Adrenal gland (tissue), 12 donors: ENCODE data around the gene THRB. TPM values are rescaled to one million over a fixed set of nuclear protein-coding genes. Genes with fewer than 3 reads are reported as not detected.

Source experiments
- DNase-seq, 7 donors: peaks; one replicate each; pipeline ENCODE4 v3.0.0-alpha.2; 2019 to 2020
- H3K27ac ChIP-seq, 5 donors: fragments of 200-600 bp; sonication (generic) in 4 of 5; 1 replicate in 3 of 5; 2 replicates in 2 of 5; pipeline versions ENCODE4 v1.5.1 to v1.8.0; 2016 to 2020; ENCODE audit warnings: mild to moderate bottlenecking in 1 of 5
- H3K27me3 ChIP-seq: fragments of 200-600 bp; 2 replicates; pipeline ENCODE4 v1.8.0; 2021
- H3K36me3 ChIP-seq, 2 donors: fragments of 200-600 bp; replicated peaks in 1 of 2; 1 replicate in 1 of 2; 2 replicates in 1 of 2; pipeline versions ENCODE4 v1.5.1 to v1.8.0; 2018 to 2022
- H3K4me1 ChIP-seq, 2 donors: fragments of 200-600 bp; replicated peaks in 1 of 2; 1 replicate in 1 of 2; 2 replicates in 1 of 2; pipeline versions ENCODE4 v1.5.1 to v1.8.0; 2018 to 2021
- H3K4me3 ChIP-seq, 4 donors: fragments of 200-600 bp; sonication (generic) in 3 of 4; one replicate each; pipeline ENCODE4 v1.5.1; 2016 to 2018
- H3K9me3 ChIP-seq, 3 donors: fragments of 200-600 bp; sonication (generic) in 1 of 3; replicated peaks in 1 of 3; 1 replicate in 2 of 3; 2 replicates in 1 of 3; pipeline versions ENCODE4 v1.5.1 to v1.8.0; 2016 to 2021
- POLR2A ChIP-seq, 2 donors: fragments of 450-650 bp; IDR thresholded peaks; one replicate each; pipeline ENCODE4 v1.6.1; 2017; ENCODE audit warnings: antibody characterized with exemption in 2 of 2, mild to moderate bottlenecking in 2 of 2, moderate library complexity in 1 of 2
- WGBS, 4 donors: extraction: QIAGEN DNeasy Blood & Tissue Kit in 2 of 4; methylation state at CpG; one replicate each; pipeline versions ENCODE4 v1.1.5 to v1.1.7; 2013 to 2017; 5-methylcytosine and 5-hydroxymethylcytosine counted together
- intact Hi-C, 2 donors: fragments of 100-400 bp; cut with DNase I; formaldehyde crosslinking; loops; one replicate each; pipeline versions ENCODE4 v1.14.1 to v1.15.0; 2022 to 2023
- polyA plus RNA-seq, 3 donors: library from polyadenylated mRNA; stranded (reverse); fragments of 200-250 nt in 2 of 3; fragments of 350-450 nt in 1 of 3; fragmentation: Illumina TruSeq in 1 of 3; extraction: RNeasy Lipid Tissue Mini Kit (QIAGEN cat#74804) in 1 of 3; gene quantifications; one replicate each; pipeline ENCODE4 v1.2.3, GENCODE V29; 2013 to 2014
- total RNA-seq, 9 donors: library from RNA; depleted of rRNA in 4 of 9; stranded (reverse); fragments of >200 nt in 4 of 9; fragments of 120-200 nt in 1 of 9; fragmentation: NEBNext Ultra II Directional in 1 of 9; extraction: Animal tissue kit (Norgen Biotek cat#: 25700) in 1 of 9; gene quantifications; one replicate each; pipeline versions ENCODE4 v1.1.0 to v1.2.4, GENCODE V29; 2013 to 2023
- TF ChIP-seq, protein P1 (sequence below), 6 experiments: fragments of 450-650 bp in 4 of 6; fragments of 200-600 bp in 2 of 6; sonication (generic) in 1 of 6; IDR thresholded peaks; 1 replicate in 5 of 6; 2 replicates in 1 of 6; pipeline versions ENCODE4 v1.5.1 to v1.8.0; 2016 to 2021; ENCODE audit warnings: antibody characterized with exemption in 6 of 6, mild to moderate bottlenecking in 2 of 6, moderate library complexity in 1 of 6
- donor health status: healthy with polysubstance abuse.
- donor health status: Bipolar disorder and iron deficiency.
- donor health status: DM: yes; HTN: yes; CAD: no.
- donor health status: DM: no; HTN: no; CAD: no.
- donor health status: DM: no; HTN: no; CAD: no.
- donor health status: DM: yes; HTN: yes; CAD: no.

Gene THRB
- total and polyA plus RNA-seq, 12 donors, result 3.0 to 30.7 (median 13.5) TPM

DNA sequence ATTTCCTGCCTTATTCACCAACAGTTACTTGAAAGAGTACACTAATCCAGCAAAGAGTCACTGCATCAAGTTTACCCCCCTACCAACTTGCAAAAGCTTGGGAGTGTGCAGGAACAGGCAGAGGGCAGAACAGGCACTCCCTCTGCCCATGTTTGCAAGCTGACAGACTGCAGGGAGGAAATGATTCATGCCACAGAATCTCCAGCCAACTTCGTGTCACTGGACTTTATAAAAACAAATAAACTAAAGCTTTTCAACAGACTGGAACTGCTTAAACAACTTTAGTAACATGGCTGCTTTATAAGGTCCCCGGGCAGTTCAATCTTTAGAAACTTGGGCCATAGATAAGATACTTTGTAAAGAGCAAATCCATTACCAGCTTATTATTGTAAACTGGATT is 129.5 kb downstream of the THRB start:
- TF ChIP-seq, protein P1, sequence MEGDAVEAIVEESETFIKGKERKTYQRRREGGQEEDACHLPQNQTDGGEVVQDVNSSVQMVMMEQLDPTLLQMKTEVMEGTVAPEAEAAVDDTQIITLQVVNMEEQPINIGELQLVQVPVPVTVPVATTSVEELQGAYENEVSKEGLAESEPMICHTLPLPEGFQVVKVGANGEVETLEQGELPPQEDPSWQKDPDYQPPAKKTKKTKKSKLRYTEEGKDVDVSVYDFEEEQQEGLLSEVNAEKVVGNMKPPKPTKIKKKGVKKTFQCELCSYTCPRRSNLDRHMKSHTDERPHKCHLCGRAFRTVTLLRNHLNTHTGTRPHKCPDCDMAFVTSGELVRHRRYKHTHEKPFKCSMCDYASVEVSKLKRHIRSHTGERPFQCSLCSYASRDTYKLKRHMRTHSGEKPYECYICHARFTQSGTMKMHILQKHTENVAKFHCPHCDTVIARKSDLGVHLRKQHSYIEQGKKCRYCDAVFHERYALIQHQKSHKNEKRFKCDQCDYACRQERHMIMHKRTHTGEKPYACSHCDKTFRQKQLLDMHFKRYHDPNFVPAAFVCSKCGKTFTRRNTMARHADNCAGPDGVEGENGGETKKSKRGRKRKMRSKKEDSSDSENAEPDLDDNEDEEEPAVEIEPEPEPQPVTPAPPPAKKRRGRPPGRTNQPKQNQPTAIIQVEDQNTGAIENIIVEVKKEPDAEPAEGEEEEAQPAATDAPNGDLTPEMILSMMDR (IDR thresholded peaks at IDR 0.05), result peak in 1 of 6 experiments; percentile 27
- no peak for TF ChIP-seq POLR2A (IDR thresholded peaks at IDR 0.05)
- 0 to 3% (median 2%) methylated on average over 2 of the region's 2 CpGs for WGBS, 4 donors
- DNase-seq, result peak; percentile 56 to 78 (median 70)
- Histone ChIP-seq H3K4me1 (peaks cover 10 to 26% of the 10 kb centered on the region in 2 donors), H3K27me3 (no peaks in the 10 kb centered on the region), H3K9me3 (no peaks in the 10 kb centered on the region), H3K36me3 (no peaks in the 10 kb centered on the region), H3K4me3 (no peak overlapping the region), H3K27ac (no peak overlapping the region)
- intact Hi-C loops, result no loop called here

DNA sequence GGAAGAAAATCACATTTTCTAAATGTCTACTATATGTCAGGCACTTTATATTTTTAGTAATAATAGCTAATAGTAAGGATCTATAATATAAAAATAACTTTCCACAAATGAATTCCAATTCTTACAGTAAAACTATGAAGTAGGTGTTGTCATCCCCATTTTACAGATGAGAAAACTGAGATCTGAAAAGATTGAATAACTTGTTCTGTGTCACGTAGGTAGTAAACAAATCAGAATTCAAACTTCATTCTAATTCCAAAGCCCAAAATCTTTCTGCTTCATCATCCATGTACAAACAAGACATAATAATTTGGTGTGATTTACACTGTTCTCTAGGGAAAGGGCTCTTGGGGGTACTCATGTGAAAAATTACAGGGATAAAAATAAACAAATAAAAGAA is 130.3 kb downstream of the THRB start:
- Histone ChIP-seq H3K36me3 (no peaks in the 10 kb centered on the region), H3K27me3 (no peaks in the 10 kb centered on the region), H3K4me1 (peaks cover 10 to 26% of the 10 kb centered on the region in 2 donors), H3K4me3 (no peak overlapping the region), H3K27ac (no peak overlapping the region), H3K9me3 (no peaks in the 10 kb centered on the region)
- no peak for TF ChIP-seq POLR2A (IDR thresholded peaks at IDR 0.05)
- TF ChIP-seq, protein P1 (IDR thresholded peaks at IDR 0.05), result no peak
- no peak for DNase-seq
- 91 to 95% (median 93%) methylated on average over 1 of the region's 1 CpG for WGBS, 4 donors
- intact Hi-C loops, result no loop called here

DNA sequence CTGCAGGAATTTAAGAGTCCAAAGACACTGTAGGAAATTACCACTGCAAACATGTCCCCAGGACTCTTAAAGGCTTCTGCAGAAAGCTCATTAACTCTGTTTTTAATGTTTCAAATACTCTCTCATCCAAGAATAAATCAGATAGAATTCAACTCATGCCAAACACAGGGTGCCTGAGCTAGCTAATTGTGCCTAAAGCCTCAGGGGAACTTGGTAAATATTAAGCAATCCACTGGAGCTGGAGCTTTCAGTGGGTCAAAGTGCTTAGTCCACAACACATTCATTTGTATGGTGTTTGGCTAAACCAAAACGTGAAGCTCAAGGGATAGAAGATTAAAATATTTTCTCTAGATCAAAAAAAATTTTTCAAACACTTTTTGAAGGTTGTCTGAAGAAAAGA is 131.4 kb downstream of the THRB start:
- 29 to 38% (median 35%) methylated on average over 1 of the region's 1 CpG for WGBS, 4 donors
- Histone ChIP-seq H3K27ac (no peak overlapping the region), H3K36me3 (no peaks in the 10 kb centered on the region), H3K27me3 (no peaks in the 10 kb centered on the region), H3K4me1 (peaks cover 10 to 26% of the 10 kb centered on the region in 2 donors), H3K4me3 (no peak overlapping the region), H3K9me3 (no peaks in the 10 kb centered on the region)
- no peak for DNase-seq
- intact Hi-C loops, result no loop called here
- no peak for TF ChIP-seq POLR2A (IDR thresholded peaks at IDR 0.05)
- TF ChIP-seq, protein P1 (IDR thresholded peaks at IDR 0.05), result no peak

DNA sequence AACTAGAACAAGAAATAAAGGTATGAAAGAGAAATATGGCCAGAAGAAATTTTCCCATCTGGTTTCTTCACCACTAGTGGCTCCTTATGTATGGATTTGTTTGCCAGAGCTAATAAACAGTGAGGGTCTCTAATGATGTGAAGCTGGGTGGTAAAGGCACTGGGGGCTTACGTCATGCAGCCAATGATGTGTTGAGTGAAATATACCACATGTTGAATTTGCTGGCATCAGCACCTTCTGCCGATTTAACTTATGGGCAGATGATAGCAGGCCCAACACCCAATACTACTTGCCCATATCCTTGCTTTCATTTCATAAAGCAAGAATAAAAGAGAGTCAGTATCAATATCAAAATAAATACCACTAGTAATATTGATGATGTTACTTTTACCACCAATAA is 133.0 kb downstream of the THRB start:
- TF ChIP-seq, protein P1 (IDR thresholded peaks at IDR 0.05), result no peak
- no peak for TF ChIP-seq POLR2A (IDR thresholded peaks at IDR 0.05)
- H3K4me1 ChIP-seq, result peaks cover 10 to 26% of the 10 kb centered on the region in 2 donors
- H3K4me3 ChIP-seq, result no peak overlapping the region
- intact Hi-C loops, result no loop called here
- H3K9me3 ChIP-seq, result no peaks in the 10 kb centered on the region
- H3K27me3 ChIP-seq, result no peaks in the 10 kb centered on the region
- WGBS, 4 donors, result 92 to 96% (median 94%) methylated on average over 2 of the region's 2 CpGs
- no peaks in the 10 kb centered on the region for H3K36me3 ChIP-seq
- no peak for DNase-seq
- H3K27ac ChIP-seq, result no peak overlapping the region
